HL-60/S4 treated with phorbol 12-myristate 13-acetate at 8.2 ng/mL for 4 days and 3 days (cell line): ENCODE results near the gene S100A9.
"Not testable (repeated sequence)": the region's sequence is repeated elsewhere in the genome, so short reads cannot be mapped to it uniquely, and the experiment has no call there.

Experiments used
- in situ Hi-C: fragments of 300-500 bp; cut with MboI; formaldehyde crosslinking; loops from 2 replicates; pipeline ENCODE4 v1.15.0; 2022; ENCODE audit warnings: low sequenced_read_pairs

S100A9 gene

DNA sequence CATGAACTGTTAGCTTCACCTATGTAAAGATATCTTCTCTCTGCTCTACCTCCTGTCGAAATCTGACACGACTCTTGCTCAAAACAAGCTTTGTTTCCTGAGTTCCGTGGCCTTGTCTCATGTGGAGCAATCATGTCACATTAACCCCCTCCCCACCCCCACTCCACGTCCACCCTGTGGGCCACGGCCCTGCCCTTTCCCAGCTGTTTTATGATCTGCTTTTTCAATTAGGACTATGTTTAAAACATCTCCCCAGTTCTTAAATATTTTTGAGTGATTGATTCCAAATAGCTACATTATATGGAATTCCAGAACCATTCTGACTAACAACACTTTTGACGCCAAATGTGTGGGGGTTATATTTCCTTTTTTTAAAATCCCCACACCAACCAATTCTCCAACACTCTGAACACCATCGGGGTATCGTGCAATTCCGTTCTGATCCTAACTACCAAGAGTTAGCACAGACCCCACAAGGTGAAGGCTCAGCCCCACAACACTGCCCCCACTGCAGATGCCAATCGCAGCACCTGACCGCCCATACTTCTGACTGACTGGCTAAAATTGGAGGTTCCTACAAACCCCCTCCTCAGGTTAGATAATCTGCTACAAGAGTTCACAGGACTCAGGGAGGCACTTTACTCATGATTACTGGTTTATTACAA, 45.9 kb downstream of the S100A9 start:
- in situ Hi-C loops: no loop called here

- in situ Hi-C loops: no loop called here
These were observed 46.5 kb downstream of the S100A9 start for GRCh38 chr1:153404086-153404635.

- in situ Hi-C loops: no loop called here
These were observed 47.1 kb downstream of the S100A9 start for GRCh38 chr1:153404768-153405167.

DNA sequence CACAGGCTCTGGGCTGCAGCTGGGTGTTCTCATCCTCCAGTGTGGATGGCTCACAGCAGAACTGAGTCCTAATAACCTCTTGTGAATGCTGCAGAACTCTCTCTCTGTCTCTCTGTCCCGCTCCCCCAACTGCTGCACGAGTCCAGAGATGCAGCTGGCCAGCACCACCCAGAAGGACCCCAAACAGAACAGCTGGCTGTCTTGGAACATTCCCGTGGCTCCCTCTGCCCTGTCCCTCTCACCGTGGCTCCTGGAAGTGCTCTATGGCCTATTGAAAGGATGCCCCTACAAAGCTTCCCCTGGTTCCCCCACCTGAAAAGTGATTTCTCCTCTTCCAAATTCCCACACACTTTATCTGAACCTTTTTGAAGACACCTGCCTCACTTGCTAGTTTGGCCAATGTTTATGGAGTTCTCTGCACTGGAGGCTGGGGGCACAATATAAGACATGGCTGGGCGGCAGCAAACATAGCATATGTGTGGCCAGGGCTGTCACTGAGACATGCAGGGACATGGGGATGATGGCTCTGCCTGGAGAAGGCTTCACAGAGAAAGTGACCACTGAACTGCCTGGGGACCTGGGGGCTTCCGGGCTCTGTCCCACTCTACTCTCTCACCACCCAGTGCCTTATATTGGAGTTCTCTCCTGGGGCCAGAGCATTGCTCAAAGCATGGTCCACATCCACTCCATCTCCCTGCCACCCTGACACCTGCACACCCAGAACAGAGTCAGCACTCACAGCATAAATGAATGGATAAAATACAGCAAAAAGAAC, 48.4 kb downstream of the S100A9 start:
- in situ Hi-C loops: not testable (repeated sequence)

DNA sequence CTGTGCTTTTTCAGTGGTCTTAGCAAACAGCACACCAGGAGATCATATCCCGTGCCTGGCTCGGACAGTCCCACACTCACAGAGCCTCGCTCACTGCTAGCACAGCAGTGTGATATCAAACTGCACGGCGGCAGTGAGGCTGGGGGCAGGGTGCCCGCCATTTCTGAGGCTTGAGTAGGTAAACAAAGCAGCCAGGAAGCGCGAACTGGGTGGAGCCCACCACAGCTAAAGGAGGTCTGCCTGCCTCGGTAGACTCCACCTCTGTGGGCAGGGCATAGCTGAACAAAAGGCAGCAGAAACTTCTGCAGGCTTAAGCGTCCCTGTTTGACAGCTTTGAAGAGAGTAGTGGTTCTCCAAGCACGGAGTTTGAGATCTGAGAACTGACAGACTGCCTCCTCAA, 49.6 kb downstream of the S100A9 start:
- in situ Hi-C loops: not testable (repeated sequence)
